ENCODE results near the gene GOLGA7B.

GOLGA7B gene

DNA sequence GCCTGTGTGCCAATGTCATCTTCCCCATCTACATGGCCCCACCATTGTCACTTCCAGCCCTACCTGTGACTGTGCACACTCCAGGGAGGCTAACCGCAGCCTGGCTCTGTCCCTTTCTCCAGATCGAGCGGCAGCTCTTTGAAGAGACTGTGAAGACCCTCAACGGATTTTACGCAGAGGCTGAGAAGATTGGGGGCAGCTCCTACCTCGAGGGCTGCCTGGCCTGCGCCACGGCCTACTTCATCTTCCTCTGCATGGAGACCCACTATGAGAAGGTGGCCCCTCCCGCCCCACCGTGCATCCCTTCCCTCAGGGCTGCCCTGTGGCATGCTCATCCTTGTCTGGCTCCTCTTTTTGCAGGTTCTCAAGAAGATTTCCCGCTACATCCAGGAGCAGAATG, 14.2 kb downstream of the GOLGA7B start:
- H2AFZ ChIP-seq (ENCODE audit: low read depth) = no peak overlapping the region
- peaks cover 1% of the 10 kb centered on the region for H3K4me1 ChIP-seq (ENCODE audit: low read depth, poor library complexity, severe bottlenecking)
- H4K20me1 ChIP-seq (ENCODE audit: insufficient read depth) = no peaks in the 10 kb centered on the region
- H3K27ac ChIP-seq = no peak overlapping the region
- no peak overlapping the region for H3K4me2 ChIP-seq
- H3K4me3 ChIP-seq (IDR thresholded peaks at IDR 0.05; ENCODE audit: insufficient read depth, low read depth, low read length) = no peak overlapping the region
- no peaks in the 10 kb centered on the region for H3K79me2 ChIP-seq (ENCODE audit: insufficient read depth, low read depth)
- H3K9ac ChIP-seq = no peak overlapping the region
- H3K36me3 ChIP-seq (ENCODE audit: insufficient read depth) = no peaks in the 10 kb centered on the region
- peaks cover 2% of the 10 kb centered on the region; the same call in 1 of the 2 replicates for H3K27me3 ChIP-seq (ENCODE audit: insufficient read depth, low read depth)
- no peak for TF ChIP-seq CTCF (conservative IDR thresholded peaks at IDR 0.05; ENCODE audit: low read depth, low read length)

GRCh38 chr10:97865488-97865887, 15.8 kb downstream of the GOLGA7B start:
- TF ChIP-seq CTCF (conservative IDR thresholded peaks at IDR 0.05; ENCODE audit: low read depth, low read length) = no peak
- Histone ChIP-seq H3K4me1 (ENCODE audit: low read depth, poor library complexity, severe bottlenecking) (peaks cover 13% of the 10 kb centered on the region), H3K27me3 (ENCODE audit: insufficient read depth, low read depth) (peaks cover 2% of the 10 kb centered on the region; the same call in 1 of the 2 replicates)

DNA sequence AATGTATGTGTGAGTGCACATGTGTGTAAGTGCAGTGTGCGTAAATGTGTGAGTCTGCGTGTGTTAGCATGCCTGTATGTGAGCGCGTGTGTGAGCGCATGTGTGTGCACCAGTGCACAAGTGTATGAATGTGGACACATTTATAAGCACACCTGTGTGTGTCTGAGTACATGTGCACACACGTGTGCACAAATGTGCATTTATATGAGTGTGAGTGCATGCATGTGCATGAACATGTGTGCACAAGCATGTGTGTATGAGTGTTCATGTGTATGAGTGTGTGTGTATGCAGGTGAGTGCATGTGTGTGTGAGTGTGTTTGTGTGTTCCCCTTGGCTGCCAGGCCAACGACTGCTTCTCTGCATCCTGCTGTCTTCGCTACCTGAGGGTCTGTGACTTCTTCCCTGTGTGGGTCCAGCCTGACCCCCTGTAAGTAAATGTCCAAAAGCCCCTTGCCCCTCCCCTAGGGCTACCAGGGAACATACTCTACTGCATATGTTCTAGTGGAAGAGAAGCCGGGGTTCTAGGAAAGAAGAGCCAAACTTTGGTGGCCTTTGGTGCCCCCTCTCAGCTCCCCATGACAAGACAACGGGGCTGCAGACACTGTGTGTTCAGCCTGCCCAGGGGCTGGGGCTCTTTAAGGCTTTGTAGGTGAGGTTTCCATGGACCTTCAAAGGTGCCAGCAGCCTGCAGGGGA, 17.0 kb downstream of the GOLGA7B start:
- peaks cover 2% of the 10 kb centered on the region; the same call in 1 of the 2 replicates for H3K27me3 ChIP-seq (ENCODE audit: insufficient read depth, low read depth)
- no peaks in the 10 kb centered on the region for H3K36me3 ChIP-seq (ENCODE audit: insufficient read depth)
- H3K27ac ChIP-seq = no peak overlapping the region
- H3K9ac ChIP-seq = no peak overlapping the region
- TF ChIP-seq CTCF (conservative IDR thresholded peaks at IDR 0.05; ENCODE audit: low read depth, low read length) = no peak
- H3K79me2 ChIP-seq (ENCODE audit: insufficient read depth, low read depth) = no peaks in the 10 kb centered on the region
- H3K4me2 ChIP-seq = no peak overlapping the region
- no peak overlapping the region for H2AFZ ChIP-seq (ENCODE audit: low read depth)
- H3K4me1 ChIP-seq (ENCODE audit: low read depth, poor library complexity, severe bottlenecking) = peaks cover 13% of the 10 kb centered on the region
- H4K20me1 ChIP-seq (ENCODE audit: insufficient read depth) = no peaks in the 10 kb centered on the region
- H3K4me3 ChIP-seq (IDR thresholded peaks at IDR 0.05; ENCODE audit: insufficient read depth, low read depth, low read length) = no peak overlapping the region

More at GRCh38 chr10:97865488-97865887, 15.8 kb downstream of the GOLGA7B start:
- no peak overlapping the region for H3K4me2 ChIP-seq
- no peaks in the 10 kb centered on the region for H3K79me2 ChIP-seq (ENCODE audit: insufficient read depth, low read depth)
- no peaks in the 10 kb centered on the region for H4K20me1 ChIP-seq (ENCODE audit: insufficient read depth)
- H3K36me3 ChIP-seq (ENCODE audit: insufficient read depth) = no peaks in the 10 kb centered on the region
- H3K27ac ChIP-seq = no peak overlapping the region
- H2AFZ ChIP-seq (ENCODE audit: low read depth) = no peak overlapping the region
- H3K9ac ChIP-seq = no peak overlapping the region
- H3K4me3 ChIP-seq (IDR thresholded peaks at IDR 0.05; ENCODE audit: insufficient read depth, low read depth, low read length) = no peak overlapping the region

- no peaks in the 10 kb centered on the region for H3K79me2 ChIP-seq (ENCODE audit: insufficient read depth, low read depth)
- H3K27me3 ChIP-seq (ENCODE audit: insufficient read depth, low read depth) = no peaks in the 10 kb centered on the region; the same call in 1 of the 2 replicates
- H2AFZ ChIP-seq (ENCODE audit: low read depth) = no peak overlapping the region
- peaks cover 13% of the 10 kb centered on the region for H3K4me1 ChIP-seq (ENCODE audit: low read depth, poor library complexity, severe bottlenecking)
- H3K9ac ChIP-seq = no peak overlapping the region
- H4K20me1 ChIP-seq (ENCODE audit: insufficient read depth) = no peaks in the 10 kb centered on the region
- no peaks in the 10 kb centered on the region for H3K36me3 ChIP-seq (ENCODE audit: insufficient read depth)
- H3K4me3 ChIP-seq (IDR thresholded peaks at IDR 0.05; ENCODE audit: insufficient read depth, low read depth, low read length) = no peak overlapping the region
- no peak overlapping the region for H3K4me2 ChIP-seq
- TF ChIP-seq CTCF (conservative IDR thresholded peaks at IDR 0.05; ENCODE audit: low read depth, low read length) = no peak
- H3K27ac ChIP-seq = no peak overlapping the region
Observed at GRCh38 chr10:97867220-97867800, 17.7 kb downstream of the GOLGA7B start.

All from KMS-11 (cell line).